Lower leg skin (tissue), 3 donors: ENCODE data around the gene SLC3A2.

Source experiments
- CTCF ChIP-seq, 3 donors: fragments of 450-650 bp; IDR thresholded peaks; one replicate each; pipeline ENCODE4 v1.5.1; 2016; ENCODE audit warnings: antibody characterized with exemption in 3 of 3, mild to moderate bottlenecking in 3 of 3, moderate library complexity in 2 of 3
- POLR2A ChIP-seq, 2 donors: fragments of 450-650 bp; IDR thresholded peaks; one replicate each; pipeline ENCODE4 v1.6.1; 2016 to 2017; ENCODE audit warnings: antibody characterized with exemption in 2 of 2, mild to moderate bottlenecking in 1 of 2, moderate library complexity in 1 of 2

- no peak for TF ChIP-seq CTCF (IDR thresholded peaks at IDR 0.05)
- TF ChIP-seq POLR2A (IDR thresholded peaks at IDR 0.05): no peak
Observed at GRCh38 chr11:62879235-62879978, 1.3 kb upstream of the SLC3A2 start.
